ENCODE results near the gene TPRKB.
"Not testable (repeated sequence)": the region's sequence is repeated elsewhere in the genome, so short reads cannot be mapped to it uniquely, and the experiment has no call there.

Gene TPRKB

GRCh38 chr2:73699437-73699836 lies 37.7 kb downstream of the TPRKB start:
- Histone ChIP-seq H4K20me1 (ENCODE audit: insufficient read depth, low read length) (no peaks in the 10 kb centered on the region), H3K4me3 (ENCODE audit: low read length) (no peak overlapping the region), H3K4me2 (ENCODE audit: low read depth, low read length) (no peak overlapping the region), H3K4me1 (ENCODE audit: low read length) (no peaks in the 10 kb centered on the region), H3F3A (ENCODE audit: insufficient read depth, low read length) (no peaks in the 10 kb centered on the region), H3K9ac (ENCODE audit: low read length) (no peak overlapping the region), H3K36me3 (replicated peaks; ENCODE audit: insufficient read depth, low read length) (no peaks in the 10 kb centered on the region), H3K27me3 (replicated peaks; ENCODE audit: insufficient read depth, low read length) (no peaks in the 10 kb centered on the region), H2AFZ (ENCODE audit: low read length) (no peak overlapping the region), H3K9me3 (replicated peaks; ENCODE audit: insufficient read depth, low read length) (no peaks in the 10 kb centered on the region), H3K27ac (ENCODE audit: low read length) (no peak overlapping the region), H3K9me2 (replicated peaks; ENCODE audit: insufficient read depth, low read length) (no peaks in the 10 kb centered on the region), H3K79me2 (ENCODE audit: low read length) (no peaks in the 10 kb centered on the region)
- DNase-seq = no peak
- TF ChIP-seq EZH2phosphoT487 (IDR thresholded peaks at IDR 0.05; ENCODE audit: low read length) = no peak
- TF ChIP-seq CTCF (IDR thresholded peaks at IDR 0.05; ENCODE audit: low read length) = no peak
- no peak for TF ChIP-seq EZH2 (optimal IDR thresholded peaks at IDR 0.05; ENCODE audit: low read depth, low read length)

GRCh38 chr2:73698101-73698500 lies 39.0 kb downstream of the TPRKB start:
- no peak overlapping the region for H3K4me2 ChIP-seq (ENCODE audit: low read depth, low read length)
- DNase-seq = no peak
- H3K4me3 ChIP-seq (ENCODE audit: low read length) = no peak overlapping the region
- no peaks in the 10 kb centered on the region for H3F3A ChIP-seq (ENCODE audit: insufficient read depth, low read length)
- no peaks in the 10 kb centered on the region for H4K20me1 ChIP-seq (ENCODE audit: insufficient read depth, low read length)
- H3K9me2 ChIP-seq (replicated peaks; ENCODE audit: insufficient read depth, low read length) = no peaks in the 10 kb centered on the region
- H3K9me3 ChIP-seq (replicated peaks; ENCODE audit: insufficient read depth, low read length) = no peaks in the 10 kb centered on the region
- no peak overlapping the region for H3K9ac ChIP-seq (ENCODE audit: low read length)
- no peaks in the 10 kb centered on the region for H3K4me1 ChIP-seq (ENCODE audit: low read length)
- H2AFZ ChIP-seq (ENCODE audit: low read length) = no peak overlapping the region
- H3K36me3 ChIP-seq (replicated peaks; ENCODE audit: insufficient read depth, low read length) = no peaks in the 10 kb centered on the region
- H3K27me3 ChIP-seq (replicated peaks; ENCODE audit: insufficient read depth, low read length) = no peaks in the 10 kb centered on the region
- no peaks in the 10 kb centered on the region for H3K79me2 ChIP-seq (ENCODE audit: low read length)
- TF ChIP-seq EZH2phosphoT487 (IDR thresholded peaks at IDR 0.05; ENCODE audit: low read length) (no peak), CTCF (IDR thresholded peaks at IDR 0.05; ENCODE audit: low read length) (no peak), EZH2 (optimal IDR thresholded peaks at IDR 0.05; ENCODE audit: low read depth, low read length) (no peak)
- H3K27ac ChIP-seq (ENCODE audit: low read length) = no peak overlapping the region

- no peak overlapping the region for H3K4me3 ChIP-seq (ENCODE audit: low read length)
- DNase-seq = no peak
- no peaks in the 10 kb centered on the region for H3K9me2 ChIP-seq (replicated peaks; ENCODE audit: insufficient read depth, low read length)
- no peaks in the 10 kb centered on the region for H3K4me1 ChIP-seq (ENCODE audit: low read length)
- no peaks in the 10 kb centered on the region for H3F3A ChIP-seq (ENCODE audit: insufficient read depth, low read length)
- no peaks in the 10 kb centered on the region for H3K79me2 ChIP-seq (ENCODE audit: low read length)
- no peaks in the 10 kb centered on the region for H3K27me3 ChIP-seq (replicated peaks; ENCODE audit: insufficient read depth, low read length)
- H3K9ac ChIP-seq (ENCODE audit: low read length) = no peak overlapping the region
- H3K36me3 ChIP-seq (replicated peaks; ENCODE audit: insufficient read depth, low read length) = no peaks in the 10 kb centered on the region
- H4K20me1 ChIP-seq (ENCODE audit: insufficient read depth, low read length) = no peaks in the 10 kb centered on the region
- no peak overlapping the region for H2AFZ ChIP-seq (ENCODE audit: low read length)
- H3K27ac ChIP-seq (ENCODE audit: low read length) = no peak overlapping the region
- no peaks in the 10 kb centered on the region for H3K9me3 ChIP-seq (replicated peaks; ENCODE audit: insufficient read depth, low read length)
- H3K4me2 ChIP-seq (ENCODE audit: low read depth, low read length) = no peak overlapping the region
- no peak for TF ChIP-seq EZH2phosphoT487 (IDR thresholded peaks at IDR 0.05; ENCODE audit: low read length)
- TF ChIP-seq CTCF (IDR thresholded peaks at IDR 0.05; ENCODE audit: low read length) = no peak
- TF ChIP-seq EZH2 (optimal IDR thresholded peaks at IDR 0.05; ENCODE audit: low read depth, low read length) = no peak
Observed at GRCh38 chr2:73697606-73698005, 39.5 kb downstream of the TPRKB start.

- not testable (repeated sequence) for H3K27me3 ChIP-seq (replicated peaks; ENCODE audit: insufficient read depth, low read length); H3K9me2 ChIP-seq (replicated peaks; ENCODE audit: insufficient read depth, low read length); H3K4me1 ChIP-seq (ENCODE audit: low read length); H3K79me2 ChIP-seq (ENCODE audit: low read length); H3K9me3 ChIP-seq (replicated peaks; ENCODE audit: insufficient read depth, low read length); H3K9ac ChIP-seq (ENCODE audit: low read length); H3K36me3 ChIP-seq (replicated peaks; ENCODE audit: insufficient read depth, low read length); H4K20me1 ChIP-seq (ENCODE audit: insufficient read depth, low read length); H3K4me3 ChIP-seq (ENCODE audit: low read length); H3K4me2 ChIP-seq (ENCODE audit: low read depth, low read length); H3K27ac ChIP-seq (ENCODE audit: low read length); H3F3A ChIP-seq (ENCODE audit: insufficient read depth, low read length); H2AFZ ChIP-seq (ENCODE audit: low read length); DNase-seq
Observed at GRCh38 chr2:73696985-73697384, 40.2 kb downstream of the TPRKB start.

GRCh38 chr2:73696521-73696920 lies 40.6 kb downstream of the TPRKB start:
- H3K36me3 ChIP-seq (replicated peaks; ENCODE audit: insufficient read depth, low read length); H3F3A ChIP-seq (ENCODE audit: insufficient read depth, low read length); H3K27ac ChIP-seq (ENCODE audit: low read length); H3K9ac ChIP-seq (ENCODE audit: low read length); H3K9me3 ChIP-seq (replicated peaks; ENCODE audit: insufficient read depth, low read length); H3K27me3 ChIP-seq (replicated peaks; ENCODE audit: insufficient read depth, low read length); H3K79me2 ChIP-seq (ENCODE audit: low read length); H4K20me1 ChIP-seq (ENCODE audit: insufficient read depth, low read length); H3K4me1 ChIP-seq (ENCODE audit: low read length); H3K4me2 ChIP-seq (ENCODE audit: low read depth, low read length); DNase-seq; H2AFZ ChIP-seq (ENCODE audit: low read length); H3K9me2 ChIP-seq (replicated peaks; ENCODE audit: insufficient read depth, low read length); H3K4me3 ChIP-seq (ENCODE audit: low read length): not testable (repeated sequence)
